WTC11 (cell line): ENCODE results near the gene MRTFA. TPM values are rescaled to one million over a fixed set of nuclear protein-coding genes. Genes with fewer than 3 reads are reported as not detected.

Experiments used
- ATAC-seq: fragments of 200-7000 bp; cut with Tn5 transposase; 2 replicates; pipeline ENCODE4 v1.10.0; 2021; ENCODE audit warnings: mild to moderate bottlenecking, moderate library complexity
- CTCF ChIA-PET: fragments of 300-600 bp; sonication (Branson Sonifier 250); formaldehyde crosslinking; loops from one replicate; lab custom pipeline; 2021; ENCODE audit warnings: antibody characterized with exemption; lab: Charles Lee
- POLR2A ChIA-PET: fragments of 350-600 bp; sonication (Branson Sonifier 250); formaldehyde crosslinking; loops from one replicate; lab custom pipeline; 2021; ENCODE audit warnings: antibody characterized with exemption; lab: Charles Lee
- DNase-seq: peaks from one replicate; pipeline ENCODE4 v3.0.0; 2021; ENCODE audit warnings: low spot score
- H3K27ac Mint-ChIP-seq: 2 replicates; pipeline ENCODE4 v1.8.0; 2021; ENCODE audit warnings: mixed read lengths
- H3K27me3 Mint-ChIP-seq: 2 replicates; pipeline ENCODE4 v1.8.0; 2021; ENCODE audit warnings: low read depth, mild to moderate bottlenecking, moderate library complexity, mixed read lengths
- H3K36me3 Mint-ChIP-seq: 2 replicates; pipeline ENCODE4 v1.8.0; 2021; ENCODE audit warnings: mixed read lengths
- H3K4me1 Mint-ChIP-seq: 2 replicates; pipeline ENCODE4 v1.8.0; 2022; ENCODE audit warnings: mixed read lengths
- H3K4me3 Mint-ChIP-seq: 2 replicates; pipeline ENCODE4 v1.8.0; 2021; ENCODE audit warnings: mild to moderate bottlenecking, moderate library complexity, mixed read lengths
- H3K9me3 Mint-ChIP-seq: 2 replicates; pipeline ENCODE4 v1.8.0; 2021; ENCODE audit warnings: mixed read lengths
- ARID4B ChIP-seq: sonication (generic); formaldehyde crosslinking; IDR thresholded peaks from 2 replicates; pipeline ENCODE4 v1.8.0; 2023; ENCODE audit warnings: missing genetic modification reagents, mild to moderate bottlenecking, borderline replicate concordance
- ATF2 ChIP-seq: sonication (generic); formaldehyde crosslinking; IDR thresholded peaks from 2 replicates; pipeline ENCODE4 v1.8.1; 2022; ENCODE audit warnings: low read depth, missing genetic modification reagents, borderline replicate concordance
- ATF3 ChIP-seq: sonication (generic); formaldehyde crosslinking; conservative IDR thresholded peaks from 2 replicates; pipeline ENCODE4 v1.8.1; 2022; ENCODE audit warnings: mild to moderate bottlenecking, missing genetic modification reagents
- CREM ChIP-seq: sonication (generic); formaldehyde crosslinking; IDR thresholded peaks from 2 replicates; pipeline ENCODE4 v1.8.1; 2022; ENCODE audit warnings: mild to moderate bottlenecking, missing genetic modification reagents, moderate library complexity
- GABPB1 ChIP-seq: sonication (generic); formaldehyde crosslinking; IDR thresholded peaks from 2 replicates; pipeline ENCODE4 v1.8.1; 2023; ENCODE audit warnings: mild to moderate bottlenecking, missing genetic modification reagents
- JAZF1 ChIP-seq: fragments of 250-450 bp; sonication (Bioruptor Pico); IDR thresholded peaks from 2 replicates; pipeline ENCODE4 v1.9.0; 2021; ENCODE audit warnings: moderate library complexity, mild to moderate bottlenecking, inconsistent platforms
- JUN ChIP-seq: sonication (generic); formaldehyde crosslinking; IDR thresholded peaks from 2 replicates; pipeline ENCODE4 v1.8.0; 2023; ENCODE audit warnings: mild to moderate bottlenecking, missing genetic modification reagents
- MXD4 ChIP-seq: fragments of 250-450 bp; sonication (Bioruptor Pico); IDR thresholded peaks from 2 replicates; pipeline ENCODE4 v1.8.0; 2021; ENCODE audit warnings: mild to moderate bottlenecking, moderate library complexity, borderline replicate concordance
- NFYB ChIP-seq: sonication (generic); formaldehyde crosslinking; conservative IDR thresholded peaks from 2 replicates; pipeline ENCODE4 v1.8.0; 2022; ENCODE audit warnings: low read depth, missing genetic modification reagents
- SOX15 ChIP-seq: fragments of 250-450 bp; sonication (Bioruptor Pico); IDR thresholded peaks from 2 replicates; pipeline ENCODE4 v1.9.0; 2021; ENCODE audit warnings: mild to moderate bottlenecking
- USF2 ChIP-seq: sonication (generic); formaldehyde crosslinking; IDR thresholded peaks from 2 replicates; pipeline ENCODE4 v1.8.1; 2023; ENCODE audit warnings: mild to moderate bottlenecking, missing genetic modification reagents, moderate library complexity
- ZMAT4 ChIP-seq: fragments of 250-450 bp; sonication (Bioruptor Pico); IDR thresholded peaks from 2 replicates; pipeline ENCODE4 v1.9.0; 2021; ENCODE audit warnings: mild to moderate bottlenecking
- ZNF121 ChIP-seq: sonication (generic); formaldehyde crosslinking; IDR thresholded peaks from 2 replicates; pipeline ENCODE4 v1.8.0; 2023; ENCODE audit warnings: missing genetic modification reagents
- ZNF219 ChIP-seq: sonication (generic); formaldehyde crosslinking; IDR thresholded peaks from 2 replicates; pipeline ENCODE4 v1.8.0; 2023; ENCODE audit warnings: missing genetic modification reagents, mild to moderate bottlenecking, borderline replicate concordance
- ZNF317 ChIP-seq: sonication (generic); formaldehyde crosslinking; IDR thresholded peaks from 2 replicates; pipeline ENCODE4 v1.8.1; 2023; ENCODE audit warnings: low read depth, mild to moderate bottlenecking, moderate library complexity, missing genetic modification reagents, borderline replicate concordance
- ZNF512 ChIP-seq: sonication (generic); formaldehyde crosslinking; IDR thresholded peaks from 2 replicates; pipeline ENCODE4 v1.8.1; 2022; ENCODE audit warnings: missing genetic modification reagents, borderline replicate concordance
- ZNF532 ChIP-seq: fragments of 250-450 bp; sonication (Bioruptor Pico); IDR thresholded peaks from 2 replicates; pipeline ENCODE4 v1.9.0; 2021; ENCODE audit warnings: mild to moderate bottlenecking, borderline replicate concordance
- ZSCAN18 ChIP-seq: fragments of 250-450 bp; sonication (Bioruptor Pico); IDR thresholded peaks from 2 replicates; pipeline ENCODE4 v2.1.2; 2022; ENCODE audit warnings: mild to moderate bottlenecking, moderate library complexity
- total RNA-seq: library from RNA; stranded (reverse); gene quantifications from 3 replicates; pipeline ENCODE4 v1.2.3, GENCODE V29; 2021

The MRTFA gene
- total RNA-seq, 1 experiment from 2014 or later, result 48.4 TPM

GRCh38 chr22:40444178-40444831, 192.2 kb downstream of the MRTFA start:
- no peak for ATAC-seq
- Mint-ChIP-seq H3K27ac (no peak overlapping the region; the same call in 1 of the 2 replicates), H3K9me3 (peaks cover 14% of the 10 kb centered on the region; the same call in 1 of the 2 replicates), H3K4me3 (no peak overlapping the region), H3K27me3 (no peaks in the 10 kb centered on the region), H3K36me3 (no peaks in the 10 kb centered on the region; the same call in 1 of the 2 replicates), H3K4me1 (peaks cover 8% of the 10 kb centered on the region)
- no peak for DNase-seq
- TF ChIP-seq ZSCAN18, result no peak
- peak; percentile 82; the same call in 1 of the 2 replicates for TF ChIP-seq ZNF317 (CRISPR knock-in tag)
- CTCF ChIA-PET, result interaction anchor here (5.7 kb wide), 1 partner anchor 8 kb away, joined by 31 read pairs; no protein-coding TSS in a partner anchor
- POLR2A ChIA-PET, result no interaction called here

GRCh38 chr22:40443732-40444131, 192.8 kb downstream of the MRTFA start:
- H3K36me3 Mint-ChIP-seq, result no peaks in the 10 kb centered on the region; the same call in 1 of the 2 replicates
- no peaks in the 10 kb centered on the region for H3K27me3 Mint-ChIP-seq
- no peak for ATAC-seq
- no peak overlapping the region; the same call in 1 of the 2 replicates for H3K27ac Mint-ChIP-seq
- H3K9me3 Mint-ChIP-seq, result peaks cover 14% of the 10 kb centered on the region; the same call in 1 of the 2 replicates
- TF ChIP-seq SOX15 (CRISPR knock-in tag) (no peak), ZNF219 (CRISPR knock-in tag) (no peak), NFYB (no peak), ZMAT4 (no peak), ZNF512 (no peak), ZNF121 (CRISPR knock-in tag) (no peak), JAZF1 (CRISPR knock-in tag) (no peak), ATF3 (CRISPR knock-in tag) (no peak), JUN (CRISPR knock-in tag) (no peak), GABPB1 (CRISPR knock-in tag) (no peak), ZNF317 (CRISPR knock-in tag) (no peak), ARID4B (no peak), ATF2 (CRISPR knock-in tag) (no peak), MXD4 (CRISPR knock-in tag) (no peak), CREM (CRISPR knock-in tag) (no peak), ZNF532 (CRISPR knock-in tag) (no peak), USF2 (CRISPR knock-in tag) (no peak)
- 0 out of 2 replicates have a peak, but pooled peaks cover 3% of the 10 kb centered on the region for H3K4me1 Mint-ChIP-seq
- no peak overlapping the region for H3K4me3 Mint-ChIP-seq
- POLR2A ChIA-PET, result no interaction called here
- DNase-seq, result no peak
- CTCF ChIA-PET, result no interaction called here
